ENCODE data around the gene AMZ2.
A peak's percentile ranks its signal among the peaks of the same experiment; 100 is the strongest.
"Not testable (repeated sequence)": the region's sequence is repeated elsewhere in the genome, so short reads cannot be mapped to it uniquely, and the experiment has no call there.

AMZ2 gene

GRCh38 chr17:68247445-68248198 is at the start of gene AMZ2:
TSS of gene AMZ2 (plus strand) at chr17:68248043. CDS start at chr17:68250188, 2,145 bp downstream.
- DNase-seq = peak; percentile 92 to 93

GRCh38 chr17:68198931-68199836 is 48.7 kb upstream of the AMZ2 start:
- no peak for DNase-seq

- no peak for DNase-seq
These were observed 47.8 kb upstream of the AMZ2 start for GRCh38 chr17:68199837-68200688.

GRCh38 chr17:68200689-68201417 is 47.0 kb upstream of the AMZ2 start:
- DNase-seq = peak; percentile 81 to 87

GRCh38 chr17:68201418-68201771 is 46.4 kb upstream of the AMZ2 start:
- not testable (repeated sequence) for DNase-seq

GRCh38 chr17:68202321-68202720 is 45.5 kb upstream of the AMZ2 start:
- DNase-seq = not testable (repeated sequence)

GRCh38 chr17:68204736-68205135 is 43.1 kb upstream of the AMZ2 start:
- DNase-seq = no peak

GRCh38 chr17:68205251-68205807 is 42.5 kb upstream of the AMZ2 start:
- peak; percentile 87 to 89 for DNase-seq

- DNase-seq = peak in 1 of 2 experiments; percentile 42
These were observed 41.8 kb upstream of the AMZ2 start for GRCh38 chr17:68205808-68206720.

- DNase-seq = no peak
These were observed 40.1 kb upstream of the AMZ2 start for GRCh38 chr17:68207651-68208253.

GRCh38 chr17:68208651-68209050 is 39.2 kb upstream of the AMZ2 start:
- DNase-seq = not testable (repeated sequence)

- DNase-seq = not testable (repeated sequence)
These were observed 38.5 kb upstream of the AMZ2 start for GRCh38 chr17:68209191-68209900.

GRCh38 chr17:68210570-68211315 is 37.1 kb upstream of the AMZ2 start:
- DNase-seq = no peak

- DNase-seq = peak; percentile 48 to 71
These were observed 34.1 kb upstream of the AMZ2 start for GRCh38 chr17:68213428-68214411.

GRCh38 chr17:68215453-68215852 is 32.4 kb upstream of the AMZ2 start:
- DNase-seq = not testable (repeated sequence)

GRCh38 chr17:68219429-68219828 is 28.4 kb upstream of the AMZ2 start:
- not testable (repeated sequence) for DNase-seq

- DNase-seq = not testable (repeated sequence)
These were observed 27.7 kb upstream of the AMZ2 start for GRCh38 chr17:68220186-68220585.
